NCI-H2107 treated with DMSO at 0.1 percent for 48 hours (cell line): ENCODE measurements around the gene GPR42.
"Not testable (repeated sequence)": the region's sequence is repeated elsewhere in the genome, so short reads cannot be mapped to it uniquely, and the experiment has no call there.

Experiments used
- DNase-seq: peaks from one replicate; lab custom pipeline; 2025; ENCODE audit not compliant: unreplicated experiment; lab: John Stamatoyannopoulos, UW

The GPR42 gene

GRCh38 chr19:35362261-35363000, 8.4 kb upstream of the GPR42 start:
- no peak for DNase-seq

GRCh38 chr19:35363001-35363590, 7.8 kb upstream of the GPR42 start:
- DNase-seq: no peak

GRCh38 chr19:35363711-35364425, 7.0 kb upstream of the GPR42 start:
- no peak for DNase-seq

- DNase-seq: no peak
Measured at GRCh38 chr19:35365303-35365702, 5.6 kb upstream of the GPR42 start.

GRCh38 chr19:35368378-35368777, 2.5 kb upstream of the GPR42 start:
- no peak for DNase-seq

- DNase-seq: no peak
Measured at GRCh38 chr19:35369522-35369921, 1.3 kb upstream of the GPR42 start.

- DNase-seq: no peak
Measured at GRCh38 chr19:35373492-35373891, 2.6 kb downstream of the GPR42 start.

- not testable (repeated sequence) for DNase-seq
Measured at GRCh38 chr19:35374031-35374430, 3.2 kb downstream of the GPR42 start.

- DNase-seq: no peak
Measured at GRCh38 chr19:35375505-35376307, 4.8 kb downstream of the GPR42 start.

- no peak for DNase-seq
Measured at GRCh38 chr19:35377656-35378055, 6.8 kb downstream of the GPR42 start.

- no peak for DNase-seq
Measured at GRCh38 chr19:35378356-35378755, 7.5 kb downstream of the GPR42 start.

GRCh38 chr19:35379545-35379944, 8.7 kb downstream of the GPR42 start:
- DNase-seq: not testable (repeated sequence)

GRCh38 chr19:35379992-35380391, 9.1 kb downstream of the GPR42 start:
- no peak for DNase-seq

- DNase-seq: no peak
Measured at GRCh38 chr19:35380450-35381124, 9.7 kb downstream of the GPR42 start.

GRCh38 chr19:35381318-35381717, 10.4 kb downstream of the GPR42 start:
- no peak for DNase-seq

- no peak for DNase-seq
Measured at GRCh38 chr19:35381926-35382325, 11.1 kb downstream of the GPR42 start.

GRCh38 chr19:35383536-35383935, 12.7 kb downstream of the GPR42 start:
- DNase-seq: no peak

- DNase-seq: no peak
Measured at GRCh38 chr19:35388277-35389054, 17.6 kb downstream of the GPR42 start.

- DNase-seq: no peak
Measured at GRCh38 chr19:35389192-35389861, 18.5 kb downstream of the GPR42 start.
